ENCODE measurements around the gene C12orf75.
"Not testable (repeated sequence)": the region's sequence is repeated elsewhere in the genome, so short reads cannot be mapped to it uniquely, and the experiment has no call there.

Gene C12orf75

DNA sequence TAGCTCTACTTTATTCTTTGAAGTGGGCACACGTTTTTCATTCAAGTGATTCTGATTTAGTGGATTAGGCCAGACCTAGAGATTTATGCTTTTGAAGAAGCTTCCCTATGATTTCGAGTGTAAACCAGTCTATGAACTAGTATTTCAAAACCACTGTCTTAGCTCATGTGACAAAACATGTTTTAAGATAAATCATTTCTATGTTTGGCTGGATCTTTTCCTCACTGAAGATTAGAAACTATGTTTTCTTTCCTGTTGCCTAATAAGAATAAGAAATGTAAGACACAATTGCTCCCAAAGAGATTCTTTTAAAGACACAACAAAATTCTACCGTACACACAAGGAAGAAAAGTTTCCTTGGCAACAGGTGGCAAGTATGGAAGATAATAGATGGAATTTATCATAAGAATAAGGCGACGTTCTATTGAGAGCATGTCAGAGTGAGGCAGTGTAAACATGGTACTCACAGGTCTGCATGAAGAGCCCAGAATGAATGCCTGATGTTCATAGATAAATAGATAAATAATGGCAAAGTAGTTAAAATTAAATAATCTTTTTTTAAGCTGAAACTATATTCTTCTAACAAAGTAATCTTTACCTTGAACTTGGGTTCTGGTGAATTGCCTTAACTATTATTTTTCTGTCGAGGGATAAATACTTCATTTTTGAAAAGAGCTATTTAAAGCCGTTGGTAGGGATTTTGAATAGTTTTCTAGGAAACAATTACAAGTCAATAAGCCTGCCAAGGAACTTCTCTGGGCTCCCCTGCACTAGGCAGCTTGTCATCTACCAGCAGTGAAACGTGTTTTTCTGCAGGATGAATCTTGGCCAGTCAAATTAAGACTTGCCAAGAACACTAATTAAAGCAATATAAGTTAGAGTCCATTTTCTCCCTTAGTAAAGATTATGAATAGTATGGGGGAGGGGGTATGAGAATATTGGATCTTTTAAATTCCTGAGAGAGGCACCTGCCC is 34.1 kb upstream of the C12orf75 start:
- no peak for DNase-seq (ENCODE audit: low read depth)
- TF ChIP-seq, protein P1, sequence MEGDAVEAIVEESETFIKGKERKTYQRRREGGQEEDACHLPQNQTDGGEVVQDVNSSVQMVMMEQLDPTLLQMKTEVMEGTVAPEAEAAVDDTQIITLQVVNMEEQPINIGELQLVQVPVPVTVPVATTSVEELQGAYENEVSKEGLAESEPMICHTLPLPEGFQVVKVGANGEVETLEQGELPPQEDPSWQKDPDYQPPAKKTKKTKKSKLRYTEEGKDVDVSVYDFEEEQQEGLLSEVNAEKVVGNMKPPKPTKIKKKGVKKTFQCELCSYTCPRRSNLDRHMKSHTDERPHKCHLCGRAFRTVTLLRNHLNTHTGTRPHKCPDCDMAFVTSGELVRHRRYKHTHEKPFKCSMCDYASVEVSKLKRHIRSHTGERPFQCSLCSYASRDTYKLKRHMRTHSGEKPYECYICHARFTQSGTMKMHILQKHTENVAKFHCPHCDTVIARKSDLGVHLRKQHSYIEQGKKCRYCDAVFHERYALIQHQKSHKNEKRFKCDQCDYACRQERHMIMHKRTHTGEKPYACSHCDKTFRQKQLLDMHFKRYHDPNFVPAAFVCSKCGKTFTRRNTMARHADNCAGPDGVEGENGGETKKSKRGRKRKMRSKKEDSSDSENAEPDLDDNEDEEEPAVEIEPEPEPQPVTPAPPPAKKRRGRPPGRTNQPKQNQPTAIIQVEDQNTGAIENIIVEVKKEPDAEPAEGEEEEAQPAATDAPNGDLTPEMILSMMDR (conservative IDR thresholded peaks at IDR 0.05; ENCODE audit: low read depth, low read length): no peak
- H3K4me3 ChIP-seq (ENCODE audit: low read depth, low read length): no peak overlapping the region

DNA sequence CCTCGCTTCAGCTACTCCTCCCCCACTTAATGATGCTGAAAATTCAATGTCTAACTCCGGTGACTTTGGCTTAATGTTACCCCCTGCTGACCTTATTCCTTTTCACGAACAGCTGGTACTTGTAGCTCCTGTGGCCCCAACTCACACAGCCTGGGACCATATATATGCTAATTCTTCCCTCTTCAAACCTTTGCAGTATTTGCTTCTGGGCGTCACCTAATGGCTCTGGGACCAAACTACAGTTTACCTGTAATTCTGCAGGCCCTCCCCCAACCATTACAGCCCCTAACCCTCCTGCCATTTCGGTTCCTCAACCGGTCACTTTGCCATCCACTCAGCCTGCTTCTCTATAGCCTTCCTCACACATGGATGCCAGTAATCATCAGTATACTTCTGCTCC is 29.6 kb upstream of the C12orf75 start:
- no peak overlapping the region for H3K4me3 ChIP-seq (ENCODE audit: low read depth, low read length)
- TF ChIP-seq, protein P1 (conservative IDR thresholded peaks at IDR 0.05; ENCODE audit: low read depth, low read length): no peak
- DNase-seq (ENCODE audit: low read depth): no peak

DNA sequence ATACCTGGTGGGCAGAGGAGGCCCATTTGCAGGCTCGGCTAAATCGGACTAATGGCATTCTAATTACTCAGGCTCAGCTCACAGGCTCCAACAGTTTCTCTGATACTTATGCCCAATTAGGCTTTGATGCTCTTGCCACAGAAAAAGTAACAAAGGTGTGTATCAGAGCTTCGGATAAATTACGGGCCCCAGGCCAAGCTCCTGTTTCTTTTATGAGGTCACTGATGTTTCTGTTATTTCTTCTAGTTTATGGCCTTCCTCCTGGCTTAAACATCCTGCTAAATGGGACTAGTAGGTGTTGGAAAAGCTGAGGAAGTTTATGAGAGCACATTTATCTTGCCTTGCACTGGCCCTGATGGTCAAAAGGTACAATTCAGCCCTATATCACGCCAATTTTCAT is 28.8 kb upstream of the C12orf75 start:
- H3K4me3 ChIP-seq (ENCODE audit: low read depth, low read length): no peak overlapping the region
- TF ChIP-seq, protein P1 (conservative IDR thresholded peaks at IDR 0.05; ENCODE audit: low read depth, low read length): no peak
- DNase-seq (ENCODE audit: low read depth): no peak

DNA sequence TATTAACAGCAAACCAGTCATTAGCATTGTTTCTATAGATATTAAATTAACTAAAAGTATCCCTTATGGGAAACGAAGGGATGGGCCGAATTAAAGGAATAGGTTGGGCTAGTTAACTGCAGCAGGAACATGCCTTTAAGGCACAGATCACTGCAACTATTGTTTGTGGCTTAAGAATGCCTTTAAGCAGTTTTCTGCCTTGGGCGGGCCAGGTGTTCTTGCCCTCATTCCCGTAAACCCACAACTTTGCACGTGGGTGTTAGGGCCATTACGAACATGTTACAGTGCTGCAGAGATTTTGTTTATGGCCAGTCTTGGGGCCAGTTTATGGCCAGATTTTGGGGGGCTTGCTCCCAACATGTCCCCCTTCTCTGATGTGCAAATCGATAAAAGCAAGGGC is 27.5 kb upstream of the C12orf75 start:
- DNase-seq (ENCODE audit: low read depth); H3K4me3 ChIP-seq (ENCODE audit: low read depth, low read length): not testable (repeated sequence)

DNA sequence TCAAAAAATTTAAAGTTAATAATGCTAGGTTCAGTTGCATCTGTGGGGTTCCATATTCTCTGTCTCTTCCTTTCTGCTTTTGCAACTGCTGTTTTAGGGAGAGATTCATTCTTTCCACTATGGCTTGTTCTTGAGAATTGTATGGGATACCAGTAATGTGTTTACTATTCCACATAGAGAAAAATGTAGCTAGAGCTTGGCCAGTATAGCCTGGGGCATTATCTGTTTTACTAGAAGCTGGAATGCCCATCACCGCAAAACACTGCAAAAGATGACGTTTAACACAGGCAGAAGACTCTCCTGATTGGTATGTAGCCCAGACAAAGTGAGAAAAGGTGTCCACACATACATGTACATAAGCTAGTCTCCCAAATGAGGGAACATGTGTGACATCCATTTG is 25.9 kb upstream of the C12orf75 start:
- H3K4me3 ChIP-seq (ENCODE audit: low read depth, low read length): not testable (repeated sequence)

DNA sequence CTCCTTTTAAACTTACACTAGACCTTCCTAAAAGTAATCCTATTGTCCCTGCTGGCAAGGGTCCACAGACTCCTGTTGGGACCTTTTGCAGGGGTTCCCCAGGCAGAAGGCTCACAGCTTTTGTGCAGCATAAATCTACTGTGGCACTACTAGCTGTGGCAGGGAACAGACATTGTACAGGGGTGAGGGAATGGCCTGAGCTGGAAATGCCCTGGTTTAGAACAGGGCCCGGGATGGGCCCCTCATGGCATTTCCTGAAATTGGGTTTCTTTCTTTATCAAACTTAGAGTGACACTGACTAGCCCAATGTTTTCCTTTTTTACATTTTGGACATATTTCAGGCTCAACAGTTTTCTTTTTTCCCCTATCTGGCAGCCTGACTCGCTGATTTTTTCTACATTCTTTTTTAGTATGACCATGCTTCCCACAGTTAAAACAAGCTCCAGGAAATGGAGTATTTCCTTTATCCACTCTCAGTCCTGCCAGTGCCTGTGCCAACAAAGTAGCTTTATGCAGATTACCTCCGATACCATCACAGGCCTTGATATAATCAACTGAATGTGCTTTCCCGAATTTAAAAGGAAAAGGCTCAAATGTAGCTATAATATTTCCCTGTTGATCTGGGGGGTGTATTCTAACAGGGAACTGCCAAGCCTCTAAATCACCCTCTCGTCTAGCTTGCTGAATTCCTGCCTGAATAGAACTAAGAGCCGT is 22.7 kb upstream of the C12orf75 start:
- not testable (repeated sequence) for DNase-seq (ENCODE audit: low read depth); H3K4me3 ChIP-seq (ENCODE audit: low read depth, low read length)

More for the DNA sequence above, 25.9 kb upstream of the C12orf75 start:
- DNase-seq (ENCODE audit: low read depth): not testable (repeated sequence)

DNA sequence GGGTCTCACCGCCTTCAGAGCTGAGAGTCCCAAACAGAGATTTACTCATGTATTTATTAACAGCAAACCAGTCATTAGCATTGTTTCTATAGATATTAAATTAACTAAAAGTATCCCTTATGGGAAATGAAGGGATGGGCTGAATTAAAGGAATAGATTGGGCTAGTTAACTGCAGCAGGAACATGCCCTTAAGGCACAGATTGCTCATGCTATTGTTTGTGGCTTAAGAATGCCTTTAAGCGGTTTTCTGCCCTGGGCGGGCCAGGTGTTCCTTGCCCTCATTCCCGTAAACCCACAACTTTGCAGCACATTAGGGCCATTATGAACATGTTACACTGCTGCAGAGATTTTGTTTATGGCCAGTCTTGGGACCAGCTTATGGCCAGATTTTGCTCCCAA is 21.7 kb upstream of the C12orf75 start:
- H3K4me3 ChIP-seq (ENCODE audit: low read depth, low read length); DNase-seq (ENCODE audit: low read depth): not testable (repeated sequence)

DNA sequence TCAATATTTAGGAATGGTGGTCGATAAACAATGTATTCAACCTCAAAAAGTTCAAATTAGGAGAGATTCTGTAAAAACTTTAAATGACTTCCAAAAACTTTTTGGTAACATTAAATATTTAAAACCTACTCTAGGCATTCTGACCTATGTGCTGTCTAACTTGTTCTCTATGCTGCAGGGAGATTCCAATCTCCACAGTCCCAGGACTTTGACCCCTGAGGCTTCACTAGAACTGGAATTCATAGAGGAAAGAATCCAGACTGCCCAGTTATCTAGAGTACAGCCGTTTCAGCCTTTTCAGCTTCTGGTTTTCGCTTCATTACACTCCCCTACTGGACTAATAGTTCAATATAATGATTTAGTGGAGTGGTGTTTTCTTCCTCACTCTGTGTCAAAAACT is 21.1 kb upstream of the C12orf75 start:
- H3K4me3 ChIP-seq (ENCODE audit: low read depth, low read length); DNase-seq (ENCODE audit: low read depth): not testable (repeated sequence)

DNA sequence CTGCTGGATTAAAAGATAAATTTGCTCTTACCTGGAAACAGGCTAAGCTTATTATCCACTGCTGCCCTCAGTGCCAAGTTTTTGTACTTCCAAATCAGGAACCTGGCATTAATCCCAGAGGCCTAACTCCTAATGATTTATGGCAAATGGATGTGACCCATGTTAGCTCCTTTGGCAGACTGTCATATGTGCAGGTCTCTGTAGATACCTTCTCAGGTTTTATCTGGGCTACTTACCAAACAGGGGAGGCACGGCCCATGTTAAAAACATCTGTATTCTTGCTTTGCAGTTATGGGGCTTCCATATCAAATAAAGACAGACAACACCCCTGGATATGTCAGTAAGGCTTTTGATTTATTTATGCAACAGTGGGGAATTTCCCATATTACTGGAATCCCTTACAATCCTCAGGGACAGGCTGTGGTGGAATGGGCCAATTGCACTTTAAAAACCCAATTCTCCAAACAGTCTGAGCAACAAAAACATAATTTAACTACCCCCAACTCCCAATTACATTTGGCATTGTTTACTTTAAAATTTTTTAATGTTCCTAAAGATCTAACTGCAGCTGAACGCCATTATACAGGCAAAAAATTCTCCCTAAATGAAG is 19.9 kb upstream of the C12orf75 start:
- H3K4me3 ChIP-seq (ENCODE audit: low read depth, low read length); DNase-seq (ENCODE audit: low read depth): not testable (repeated sequence)

DNA sequence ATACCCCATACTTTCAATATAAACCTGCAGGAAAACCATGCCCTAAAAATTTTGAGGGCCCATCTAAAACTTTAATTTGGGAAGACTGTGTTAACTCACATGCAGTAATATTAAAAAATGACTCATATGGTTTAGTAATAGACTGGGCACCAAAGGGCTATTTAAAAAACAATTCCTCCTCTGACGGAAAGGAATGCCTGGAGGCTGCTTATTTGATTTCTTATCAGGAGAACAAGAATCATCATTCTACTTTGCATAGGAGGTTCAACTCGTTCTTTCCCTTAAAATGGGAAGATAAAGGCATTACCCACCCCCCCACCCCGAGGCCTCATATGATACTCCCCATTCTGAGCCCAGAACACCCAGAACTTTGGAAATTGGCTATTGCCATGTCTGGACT is 18.6 kb upstream of the C12orf75 start:
- DNase-seq (ENCODE audit: low read depth); H3K4me3 ChIP-seq (ENCODE audit: low read depth, low read length): not testable (repeated sequence)

DNA sequence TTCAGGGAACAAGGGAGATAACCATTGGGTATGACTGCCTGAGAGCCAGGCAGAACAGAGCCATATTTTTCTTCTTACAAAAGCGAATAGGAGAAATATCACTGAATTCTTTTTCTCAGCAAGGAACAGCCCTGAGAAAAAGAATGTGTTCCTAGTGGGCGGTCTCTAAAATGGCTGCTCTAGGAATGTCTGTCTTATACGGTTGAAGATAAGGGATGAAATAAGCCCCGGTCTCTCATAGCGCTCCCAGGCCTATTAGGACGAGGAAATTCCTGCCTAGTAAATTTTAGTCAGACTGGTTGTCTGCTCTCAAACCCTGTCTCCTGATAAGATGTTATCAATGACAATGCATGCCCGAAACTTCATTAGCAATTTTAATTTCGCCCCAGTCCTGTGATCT is 16.7 kb upstream of the C12orf75 start:
- not testable (repeated sequence) for H3K4me3 ChIP-seq (ENCODE audit: low read depth, low read length); DNase-seq (ENCODE audit: low read depth)

All from choroid plexus epithelial cell (primary cell).